IPS-18a (cell line): ENCODE measurements around the gene LLCFC1.

Experiments
- H3K27ac ChIP-seq: one replicate; pipeline ENCODE4 v1.5.1; 2013; ENCODE audit warnings: low read length
- H3K27me3 ChIP-seq: one replicate; pipeline ENCODE4 v1.6.1; 2013; ENCODE audit warnings: mild to moderate bottlenecking, low read length; ENCODE audit not compliant: control insufficient read depth, insufficient read depth
- H3K36me3 ChIP-seq: one replicate; pipeline ENCODE4 v1.6.1; 2013; ENCODE audit warnings: low read depth, low read length; ENCODE audit not compliant: control insufficient read depth
- H3K4me1 ChIP-seq: one replicate; pipeline ENCODE4 v1.6.1; 2013; ENCODE audit warnings: low read depth, low read length; ENCODE audit not compliant: control insufficient read depth
- H3K4me3 ChIP-seq: one replicate; pipeline ENCODE4 v1.5.1; 2013; ENCODE audit warnings: low read length
- H3K9ac ChIP-seq: one replicate; pipeline ENCODE4 v1.6.1; 2013; ENCODE audit warnings: mild to moderate bottlenecking, low read length, moderate library complexity
- H3K9me3 ChIP-seq: one replicate; pipeline ENCODE4 v1.6.1; 2013; ENCODE audit warnings: low read depth, low read length; ENCODE audit not compliant: control insufficient read depth

The LLCFC1 gene

GRCh38 chr7:142898377-142899170 is 40.7 kb upstream of the LLCFC1 start:
- Histone ChIP-seq H3K36me3 (no peaks in the 10 kb centered on the region), H3K4me3 (no peak overlapping the region), H3K27ac (no peak overlapping the region), H3K27me3 (no peaks in the 10 kb centered on the region), H3K9me3 (no peaks in the 10 kb centered on the region), H3K9ac (no peak overlapping the region), H3K4me1 (peaks cover 3% of the 10 kb centered on the region)

GRCh38 chr7:142899661-142900060 is 39.6 kb upstream of the LLCFC1 start:
- Histone ChIP-seq H3K27me3 (no peaks in the 10 kb centered on the region), H3K4me1 (peaks cover 3% of the 10 kb centered on the region), H3K9me3 (peaks cover 4% of the 10 kb centered on the region), H3K36me3 (no peaks in the 10 kb centered on the region), H3K27ac (no peak overlapping the region), H3K4me3 (no peak overlapping the region), H3K9ac (no peak overlapping the region)

GRCh38 chr7:142901426-142902259 is 37.6 kb upstream of the LLCFC1 start:
- H3K27ac ChIP-seq: no peak overlapping the region
- H3K36me3 ChIP-seq: no peaks in the 10 kb centered on the region
- no peaks in the 10 kb centered on the region for H3K27me3 ChIP-seq
- H3K4me3 ChIP-seq: no peak overlapping the region
- no peak overlapping the region for H3K9ac ChIP-seq
- peaks cover 8% of the 10 kb centered on the region for H3K9me3 ChIP-seq
- peaks cover 3% of the 10 kb centered on the region for H3K4me1 ChIP-seq

GRCh38 chr7:142904128-142904527 is 35.2 kb upstream of the LLCFC1 start:
- Histone ChIP-seq H3K9ac (no peak overlapping the region), H3K4me3 (no peak overlapping the region), H3K36me3 (no peaks in the 10 kb centered on the region), H3K4me1 (no peaks in the 10 kb centered on the region), H3K9me3 (peaks cover 8% of the 10 kb centered on the region), H3K27ac (no peak overlapping the region), H3K27me3 (no peaks in the 10 kb centered on the region)

- no peak overlapping the region for H3K4me3 ChIP-seq
- peaks cover 8% of the 10 kb centered on the region for H3K9me3 ChIP-seq
- no peaks in the 10 kb centered on the region for H3K4me1 ChIP-seq
- no peak overlapping the region for H3K9ac ChIP-seq
- no peaks in the 10 kb centered on the region for H3K27me3 ChIP-seq
- no peaks in the 10 kb centered on the region for H3K36me3 ChIP-seq
- no peak overlapping the region for H3K27ac ChIP-seq
These were observed 33.5 kb upstream of the LLCFC1 start for GRCh38 chr7:142905759-142906158.

GRCh38 chr7:142906643-142907042 is 32.6 kb upstream of the LLCFC1 start:
- Histone ChIP-seq H3K4me3 (no peak overlapping the region), H3K9me3 (peaks cover 8% of the 10 kb centered on the region), H3K27ac (no peak overlapping the region), H3K27me3 (no peaks in the 10 kb centered on the region), H3K9ac (no peak overlapping the region), H3K36me3 (no peaks in the 10 kb centered on the region), H3K4me1 (no peaks in the 10 kb centered on the region)

GRCh38 chr7:142908290-142908689 is 31.0 kb upstream of the LLCFC1 start:
- Histone ChIP-seq H3K36me3 (no peaks in the 10 kb centered on the region), H3K4me1 (no peaks in the 10 kb centered on the region), H3K9me3 (peaks cover 8% of the 10 kb centered on the region), H3K4me3 (no peak overlapping the region), H3K27me3 (no peaks in the 10 kb centered on the region), H3K27ac (no peak overlapping the region), H3K9ac (no peak overlapping the region)

GRCh38 chr7:142908921-142909890 is 30.1 kb upstream of the LLCFC1 start:
- H3K36me3 ChIP-seq: no peaks in the 10 kb centered on the region
- peaks cover 8% of the 10 kb centered on the region for H3K9me3 ChIP-seq
- H3K9ac ChIP-seq: no peak overlapping the region
- no peaks in the 10 kb centered on the region for H3K4me1 ChIP-seq
- H3K27me3 ChIP-seq: no peaks in the 10 kb centered on the region
- no peak overlapping the region for H3K27ac ChIP-seq
- no peak overlapping the region for H3K4me3 ChIP-seq

- Histone ChIP-seq H3K4me3 (no peak overlapping the region), H3K36me3 (no peaks in the 10 kb centered on the region), H3K27ac (no peak overlapping the region), H3K4me1 (no peaks in the 10 kb centered on the region), H3K9me3 (peaks cover 3% of the 10 kb centered on the region), H3K27me3 (no peaks in the 10 kb centered on the region), H3K9ac (no peak overlapping the region)
These were observed 29.3 kb upstream of the LLCFC1 start for GRCh38 chr7:142910031-142910433.

GRCh38 chr7:142910481-142910880 is 28.8 kb upstream of the LLCFC1 start:
- no peaks in the 10 kb centered on the region for H3K36me3 ChIP-seq
- H3K27me3 ChIP-seq: no peaks in the 10 kb centered on the region
- no peak overlapping the region for H3K4me3 ChIP-seq
- peaks cover 3% of the 10 kb centered on the region for H3K9me3 ChIP-seq
- H3K9ac ChIP-seq: no peak overlapping the region
- H3K27ac ChIP-seq: no peak overlapping the region
- H3K4me1 ChIP-seq: no peaks in the 10 kb centered on the region

GRCh38 chr7:142913051-142913450 is 26.2 kb upstream of the LLCFC1 start:
- H3K36me3 ChIP-seq: no peaks in the 10 kb centered on the region
- H3K27ac ChIP-seq: no peak overlapping the region
- H3K9ac ChIP-seq: no peak overlapping the region
- no peaks in the 10 kb centered on the region for H3K4me1 ChIP-seq
- H3K27me3 ChIP-seq: no peaks in the 10 kb centered on the region
- H3K9me3 ChIP-seq: no peaks in the 10 kb centered on the region
- H3K4me3 ChIP-seq: no peak overlapping the region
